ENCODE results near the gene HSFX4.

- TF ChIP-seq POLR2A (IDR thresholded peaks at IDR 0.05) (no peak), CTCF (IDR thresholded peaks at IDR 0.05) (no peak), EP300 (IDR thresholded peaks at IDR 0.05) (no peak), POLR2AphosphoS5 (IDR thresholded peaks at IDR 0.05) (no peak)
Observed at GRCh38 chrX:149937871-149938426, 8.6 kb downstream of the HSFX4 start.
